OCI-LY1 (cell line): ENCODE results near the gene ST8SIA1.

Source experiments
- H2AFZ ChIP-seq: fragments of 200-600 bp; sonication (generic), shearing (Covaris generic); 2 replicates; pipeline ENCODE4 v1.6.0; 2014; ENCODE audit warnings: antibody characterized with exemption, mild to moderate bottlenecking, low read length
- H3F3A ChIP-seq: fragments of 200-600 bp; sonication (generic), shearing (Covaris generic); 2 replicates; pipeline ENCODE4 v1.6.0; 2014; ENCODE audit warnings: mild to moderate bottlenecking, antibody characterized with exemption, low read length, moderate library complexity; ENCODE audit not compliant: insufficient read depth
- H3K27ac ChIP-seq: fragments of 200-600 bp; sonication (generic); 2 replicates; pipeline ENCODE4 v1.5.1; 2014; ENCODE audit warnings: low read length, mixed run types, mild to moderate bottlenecking, low read depth; ENCODE audit not compliant: poor library complexity, severe bottlenecking
- H3K27me3 ChIP-seq: fragments of 200-600 bp; sonication (generic); 2 replicates; pipeline ENCODE4 v1.6.0; 2014; ENCODE audit warnings: antibody characterized with exemption, mild to moderate bottlenecking, low read length, moderate library complexity; ENCODE audit not compliant: insufficient read depth
- H3K36me3 ChIP-seq: fragments of 200-600 bp; sonication (generic); 2 replicates; pipeline ENCODE4 v1.6.1; 2014; ENCODE audit warnings: mild to moderate bottlenecking, antibody characterized with exemption, low read length, moderate library complexity, mixed read lengths; ENCODE audit not compliant: insufficient read depth
- H3K4me1 ChIP-seq: fragments of 200-600 bp; sonication (generic); 2 replicates; pipeline ENCODE4 v1.5.1; 2014; ENCODE audit warnings: mild to moderate bottlenecking, low read length, moderate library complexity; ENCODE audit not compliant: insufficient read depth, severe bottlenecking
- H3K4me2 ChIP-seq: fragments of 200-600 bp; sonication (generic), shearing (Covaris generic); 2 replicates; pipeline ENCODE4 v1.6.1; 2014; ENCODE audit warnings: low read length
- H3K4me3 ChIP-seq: fragments of 200-600 bp; sonication (generic); 2 replicates; pipeline ENCODE4 v1.5.1; 2014; ENCODE audit warnings: low read length, low read depth, mild to moderate bottlenecking, mixed read lengths; ENCODE audit not compliant: poor library complexity, severe bottlenecking
- H3K79me2 ChIP-seq: fragments of 200-600 bp; shearing (Covaris generic); 2 replicates; pipeline ENCODE4 v1.6.1; 2016; ENCODE audit warnings: mixed run types, low read length, mixed read lengths; ENCODE audit not compliant: insufficient read depth
- H3K9ac ChIP-seq: fragments of 200-600 bp; sonication (generic), shearing (Covaris generic); 2 replicates; pipeline ENCODE4 v1.6.1; 2014; ENCODE audit warnings: mild to moderate bottlenecking, low read length, mixed read lengths
- H3K9me2 ChIP-seq: fragments of 200-600 bp; sonication (generic), shearing (Covaris generic); 2 replicates; pipeline ENCODE4 v1.6.1; 2014; ENCODE audit warnings: low read depth, mild to moderate bottlenecking, low read length, mixed read lengths
- H3K9me3 ChIP-seq: fragments of 200-600 bp; shearing (Covaris generic); 2 replicates; pipeline ENCODE4 v1.6.1; 2014; ENCODE audit warnings: low read length, mixed read lengths
- H4K20me1 ChIP-seq: fragments of 200-600 bp; sonication (generic), shearing (Covaris generic); 2 replicates; pipeline ENCODE4 v1.6.0; 2016; ENCODE audit warnings: mild to moderate bottlenecking, low read length; ENCODE audit not compliant: insufficient read depth
- EZH2 ChIP-seq: fragments of 200-600 bp; sonication (generic), shearing (Covaris generic); IDR thresholded peaks from 2 replicates; pipeline ENCODE4 v1.8.0; 2017; ENCODE audit warnings: borderline replicate concordance, mixed run types, mild to moderate bottlenecking, antibody characterized with exemption, low read length, moderate library complexity, mixed read lengths
- TF ChIP-seq, protein P1 (sequence below): fragments of 200-600 bp; sonication (generic), shearing (Covaris generic); IDR thresholded peaks from 2 replicates; pipeline ENCODE4 v1.5.1; 2017; ENCODE audit warnings: mild to moderate bottlenecking, antibody characterized with exemption, low read length, moderate library complexity, mixed read lengths

The ST8SIA1 gene

DNA sequence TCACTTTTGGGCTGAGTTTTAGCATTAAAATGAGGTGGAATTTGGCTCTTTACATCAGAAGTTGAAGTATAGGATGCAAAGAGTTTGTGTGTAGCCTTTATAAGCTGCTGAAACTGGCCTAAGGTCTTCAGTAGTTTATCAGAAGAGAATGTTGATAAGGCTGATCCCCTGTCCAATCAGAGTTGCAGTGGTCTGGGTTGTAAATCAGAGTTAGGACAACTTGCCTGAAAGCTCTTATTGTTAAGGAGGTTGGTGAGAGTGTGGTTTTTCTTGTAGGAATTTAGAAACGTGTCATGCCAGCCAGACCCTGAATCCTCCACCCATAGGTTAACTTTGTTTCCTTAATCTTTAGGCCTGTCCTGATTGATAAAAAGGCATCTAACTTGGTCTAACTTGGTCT lies 143.5 kb downstream of the ST8SIA1 start:
- no peaks in the 10 kb centered on the region for H4K20me1 ChIP-seq

DNA sequence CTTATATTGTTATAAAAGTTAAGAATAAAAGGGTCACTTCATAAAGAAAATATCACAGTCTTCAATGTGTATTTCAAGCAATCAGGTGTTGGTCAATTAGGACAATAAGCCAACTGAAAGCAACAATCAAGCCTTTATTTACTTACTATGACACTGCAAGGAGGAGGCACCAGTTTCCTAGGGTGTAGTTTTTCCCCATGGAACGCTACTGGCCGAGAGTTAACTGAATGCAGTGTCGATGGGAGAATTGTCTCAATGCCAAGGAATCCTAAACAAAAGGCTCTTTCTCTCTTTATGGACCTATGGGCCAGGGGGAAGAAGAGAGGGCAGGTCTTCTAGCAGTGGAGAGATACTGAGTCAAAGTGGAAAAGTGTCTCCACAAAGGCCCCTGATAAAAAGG lies 146.1 kb downstream of the ST8SIA1 start:
- H3K9me2 ChIP-seq, result no peaks in the 10 kb centered on the region
- no peaks in the 10 kb centered on the region for H3K79me2 ChIP-seq
- H3K4me3 ChIP-seq, result no peak overlapping the region
- H3K27ac ChIP-seq, result no peak overlapping the region
- H4K20me1 ChIP-seq, result no peaks in the 10 kb centered on the region
- no peaks in the 10 kb centered on the region for H3F3A ChIP-seq
- no peaks in the 10 kb centered on the region for H3K27me3 ChIP-seq
- H3K36me3 ChIP-seq, result no peaks in the 10 kb centered on the region
- TF ChIP-seq, protein P1, sequence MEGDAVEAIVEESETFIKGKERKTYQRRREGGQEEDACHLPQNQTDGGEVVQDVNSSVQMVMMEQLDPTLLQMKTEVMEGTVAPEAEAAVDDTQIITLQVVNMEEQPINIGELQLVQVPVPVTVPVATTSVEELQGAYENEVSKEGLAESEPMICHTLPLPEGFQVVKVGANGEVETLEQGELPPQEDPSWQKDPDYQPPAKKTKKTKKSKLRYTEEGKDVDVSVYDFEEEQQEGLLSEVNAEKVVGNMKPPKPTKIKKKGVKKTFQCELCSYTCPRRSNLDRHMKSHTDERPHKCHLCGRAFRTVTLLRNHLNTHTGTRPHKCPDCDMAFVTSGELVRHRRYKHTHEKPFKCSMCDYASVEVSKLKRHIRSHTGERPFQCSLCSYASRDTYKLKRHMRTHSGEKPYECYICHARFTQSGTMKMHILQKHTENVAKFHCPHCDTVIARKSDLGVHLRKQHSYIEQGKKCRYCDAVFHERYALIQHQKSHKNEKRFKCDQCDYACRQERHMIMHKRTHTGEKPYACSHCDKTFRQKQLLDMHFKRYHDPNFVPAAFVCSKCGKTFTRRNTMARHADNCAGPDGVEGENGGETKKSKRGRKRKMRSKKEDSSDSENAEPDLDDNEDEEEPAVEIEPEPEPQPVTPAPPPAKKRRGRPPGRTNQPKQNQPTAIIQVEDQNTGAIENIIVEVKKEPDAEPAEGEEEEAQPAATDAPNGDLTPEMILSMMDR, result no peak
- no peak for TF ChIP-seq EZH2
- H3K4me1 ChIP-seq, result no peaks in the 10 kb centered on the region
- no peak overlapping the region for H3K9ac ChIP-seq
- H3K4me2 ChIP-seq, result no peak overlapping the region
- no peaks in the 10 kb centered on the region for H3K9me3 ChIP-seq
- no peak overlapping the region for H2AFZ ChIP-seq

More for the DNA sequence above, 143.5 kb downstream of the ST8SIA1 start:
- H3K27me3 ChIP-seq, result no peaks in the 10 kb centered on the region
- no peaks in the 10 kb centered on the region for H3K79me2 ChIP-seq
- no peak for TF ChIP-seq EZH2
- TF ChIP-seq, protein P1, result no peak
- no peak overlapping the region for H3K27ac ChIP-seq
- no peak overlapping the region for H3K4me3 ChIP-seq
- H3F3A ChIP-seq, result no peaks in the 10 kb centered on the region
- no peaks in the 10 kb centered on the region for H3K4me1 ChIP-seq
- no peak overlapping the region for H3K4me2 ChIP-seq
- H3K36me3 ChIP-seq, result no peaks in the 10 kb centered on the region
- H3K9me2 ChIP-seq, result no peaks in the 10 kb centered on the region
- H3K9me3 ChIP-seq, result no peaks in the 10 kb centered on the region
- no peak overlapping the region for H3K9ac ChIP-seq
- H2AFZ ChIP-seq, result no peak overlapping the region

DNA sequence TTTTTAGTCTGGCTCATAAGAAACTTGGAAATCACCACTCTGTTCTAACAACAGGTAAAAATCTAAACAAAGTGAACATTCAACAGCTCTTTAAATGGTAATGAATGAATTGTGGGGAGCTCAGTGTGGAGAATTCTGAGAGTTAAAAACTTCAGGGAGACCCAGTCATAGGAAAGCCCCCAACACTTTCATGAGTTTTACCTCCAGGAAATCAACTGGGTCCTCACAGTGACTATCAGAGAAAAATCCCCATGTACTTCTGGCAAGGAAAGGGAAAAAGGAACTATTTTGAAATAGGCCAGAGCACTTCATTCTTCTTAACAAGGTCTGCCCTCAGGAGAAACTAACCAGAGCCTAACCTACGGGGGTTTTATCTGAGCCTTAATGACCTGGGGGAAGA lies 153.8 kb downstream of the ST8SIA1 start:
- Histone ChIP-seq H3K4me3 (no peak overlapping the region), H3K27me3 (no peaks in the 10 kb centered on the region), H2AFZ (no peak overlapping the region), H3K27ac (no peak overlapping the region), H3K79me2 (no peaks in the 10 kb centered on the region), H3K9ac (no peak overlapping the region), H3K4me1 (no peaks in the 10 kb centered on the region), H3F3A (no peaks in the 10 kb centered on the region), H3K4me2 (no peak overlapping the region), H3K9me2 (no peaks in the 10 kb centered on the region), H3K36me3 (no peaks in the 10 kb centered on the region), H4K20me1 (no peaks in the 10 kb centered on the region), H3K9me3 (no peaks in the 10 kb centered on the region)
- no peak for TF ChIP-seq EZH2
- TF ChIP-seq, protein P1, result no peak
